HG03469 (cell line): Measurements from ENCODE around the gene FYN.

Experiments used
- ATAC-seq: cut with Tn5 transposase; IDR thresholded peaks from one replicate; pipeline ENCODE4 v1.9.1; 2021; ENCODE audit warnings: mild to moderate bottlenecking, moderate library complexity, moderate number of reproducible peaks; ENCODE audit not compliant: unreplicated experiment

The FYN gene

DNA sequence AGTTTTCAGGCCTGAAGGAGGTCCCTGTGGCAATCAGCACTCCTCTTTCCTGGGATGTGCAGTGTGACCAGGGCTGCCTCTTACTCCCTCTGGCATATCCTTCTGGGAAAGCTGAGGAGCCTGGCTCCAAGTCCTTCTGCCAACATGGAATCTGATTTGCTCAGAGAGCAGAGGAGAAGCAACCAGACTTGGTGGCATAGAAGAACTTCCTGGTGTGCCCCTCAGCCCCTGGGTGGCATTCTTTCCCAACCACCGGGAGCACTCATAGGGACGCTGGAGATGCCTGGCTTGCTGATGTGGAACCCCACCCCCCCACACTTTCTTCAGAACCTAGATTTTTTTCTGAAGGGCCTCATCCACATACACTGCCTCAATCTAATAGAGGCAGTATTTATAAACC is 160.0 kb downstream of the FYN start:
- no peak for ATAC-seq

DNA sequence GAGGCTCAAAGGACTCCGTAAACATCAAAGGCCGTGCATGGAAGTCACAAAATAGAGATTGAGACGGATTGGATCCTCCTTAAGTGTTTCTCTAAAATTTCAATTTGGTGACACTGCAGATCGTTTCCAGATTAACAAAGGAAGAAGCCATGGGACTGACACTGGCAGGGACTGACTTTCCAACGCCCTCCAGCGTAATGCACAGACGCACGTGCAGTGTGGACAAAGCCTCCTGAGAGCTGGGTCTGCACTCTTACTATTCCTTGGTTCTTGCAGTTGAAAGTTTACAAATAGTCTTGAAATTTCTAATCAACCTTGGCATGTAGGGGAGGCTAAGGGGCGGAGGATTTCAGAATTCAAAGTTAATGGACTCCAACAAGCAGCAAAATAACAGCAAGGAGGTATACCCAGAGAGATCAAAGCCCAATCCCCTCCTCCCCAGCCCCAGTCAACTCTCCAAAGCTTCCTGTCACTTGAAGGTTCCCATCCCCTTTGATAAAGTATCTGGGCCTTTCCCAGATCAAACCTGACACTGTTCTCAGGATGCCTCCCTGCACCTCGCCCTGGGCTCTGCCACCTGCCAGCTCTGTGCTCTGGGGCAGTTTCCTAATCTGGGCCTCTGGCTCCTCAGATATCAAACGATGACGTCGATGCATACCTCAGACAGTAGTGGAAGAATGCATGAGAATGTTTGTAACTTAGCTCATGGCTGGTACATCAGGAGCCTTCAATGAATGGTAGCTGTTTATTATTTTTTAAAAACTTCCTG is 161.1 kb downstream of the FYN start:
- no peak for ATAC-seq

DNA sequence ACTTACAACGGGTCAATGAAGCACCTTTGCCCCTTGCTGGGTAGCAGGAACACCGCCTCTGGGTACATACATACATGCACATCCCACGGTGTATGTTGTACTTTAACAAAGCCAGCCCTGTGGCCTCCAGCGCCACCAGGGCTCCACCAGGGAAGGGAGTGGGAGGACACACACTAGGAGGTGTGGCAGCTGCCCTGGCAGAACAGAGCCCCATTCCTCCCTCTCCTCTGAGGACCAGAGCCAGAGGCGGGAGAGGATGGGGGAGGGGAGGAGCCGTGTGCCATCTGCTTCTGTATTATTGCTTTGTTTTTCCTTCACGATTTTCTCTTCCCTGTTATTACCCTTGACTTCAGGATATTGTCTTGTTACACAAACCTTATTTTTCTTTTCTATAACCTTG is 161.8 kb downstream of the FYN start:
- ATAC-seq, result no peak

- no peak for ATAC-seq
Measured at GRCh38 chr6:111710911-111711310, 162.3 kb downstream of the FYN start.

DNA sequence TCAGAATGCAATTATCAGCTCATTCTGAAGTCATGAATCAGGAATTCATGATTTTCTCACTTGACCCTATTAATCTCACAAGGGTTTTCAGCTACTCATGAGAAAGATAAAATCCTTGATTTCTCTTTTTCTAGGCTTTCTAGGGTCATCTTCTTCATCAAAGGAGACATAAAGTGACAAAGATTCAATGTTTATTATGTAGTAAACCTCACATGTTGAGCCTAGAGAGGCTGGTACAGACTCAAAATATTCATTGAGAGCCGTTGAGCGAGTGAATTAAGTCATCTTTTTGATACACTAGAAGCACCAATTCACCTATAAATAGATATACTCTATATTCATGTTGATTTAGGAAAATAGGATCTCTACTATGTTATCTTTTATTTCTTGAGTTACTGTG is 162.8 kb downstream of the FYN start:
- ATAC-seq, result no peak

- ATAC-seq, result peak; percentile 82
Measured at GRCh38 chr6:111709615-111710398, 163.4 kb downstream of the FYN start.

GRCh38 chr6:111709201-111709600 is 164.1 kb downstream of the FYN start:
- no peak for ATAC-seq

DNA sequence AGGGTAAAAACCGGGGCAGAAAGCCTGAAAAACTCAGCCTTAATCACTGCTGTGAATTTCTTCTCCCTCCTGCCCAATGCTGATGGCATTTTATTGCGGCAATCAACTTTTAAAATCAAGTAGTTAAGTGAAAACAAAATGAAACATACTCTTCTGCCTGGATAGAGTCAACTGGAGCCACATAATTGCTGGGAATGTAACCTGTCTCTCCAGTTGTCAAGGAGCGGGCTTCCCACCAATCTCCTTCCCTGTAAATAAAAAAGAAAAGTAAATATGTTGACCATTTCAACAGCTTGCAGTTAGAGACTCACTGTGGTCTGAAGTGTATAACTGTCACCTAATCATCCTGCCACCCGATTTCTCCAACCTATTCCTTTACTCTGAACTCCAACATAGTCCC is 165.5 kb downstream of the FYN start:
- ATAC-seq, result no peak

GRCh38 chr6:111706841-111707391 is 166.3 kb downstream of the FYN start:
- no peak for ATAC-seq

DNA sequence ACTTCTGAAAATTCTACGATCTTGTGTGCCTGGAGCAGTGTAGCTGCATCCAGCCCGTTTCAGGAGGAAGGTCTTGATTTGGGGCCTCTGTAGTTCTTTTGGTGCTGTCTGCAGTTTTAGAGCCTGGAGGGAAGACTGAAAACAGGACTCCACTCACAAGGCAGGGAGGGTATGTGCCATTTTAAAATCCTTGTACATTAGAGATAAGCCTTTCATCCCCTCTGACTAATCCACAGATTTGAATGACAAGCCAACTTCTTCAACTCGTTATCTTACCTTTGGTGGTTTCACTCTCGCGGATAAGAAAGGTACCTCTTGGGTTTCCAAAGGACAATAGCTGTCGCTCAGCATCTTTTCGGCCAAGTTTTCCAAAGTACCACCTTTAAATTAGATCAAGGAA is 169.5 kb downstream of the FYN start:
- no peak for ATAC-seq

DNA sequence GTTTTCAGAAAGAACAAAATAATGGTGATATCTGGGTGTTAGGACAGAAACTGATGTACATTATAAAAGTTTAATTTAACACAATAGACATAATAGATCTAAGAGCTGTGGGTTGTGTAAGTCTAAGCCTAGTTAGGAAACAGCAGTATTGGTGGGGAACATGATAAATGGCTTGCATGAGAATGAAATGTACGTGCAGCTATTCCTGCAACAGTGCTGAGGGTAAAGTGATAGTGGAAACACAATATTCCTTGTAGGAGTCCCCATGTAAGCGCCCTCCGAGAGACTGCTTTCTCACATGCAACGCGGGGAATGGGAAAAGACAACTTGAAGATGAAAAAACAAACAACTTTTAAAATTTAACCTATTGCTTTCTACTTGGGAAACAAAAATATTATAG is 171.0 kb downstream of the FYN start:
- ATAC-seq, result no peak

- no peak for ATAC-seq
Measured at GRCh38 chr6:111701146-111701545, 172.1 kb downstream of the FYN start.

- ATAC-seq, result no peak
Measured at GRCh38 chr6:111700135-111700690, 173.0 kb downstream of the FYN start.

GRCh38 chr6:111699123-111699522 is 174.1 kb downstream of the FYN start:
- no peak for ATAC-seq

GRCh38 chr6:111696814-111697213 is 176.4 kb downstream of the FYN start:
- ATAC-seq, result no peak

GRCh38 chr6:111692327-111693164 is 180.7 kb downstream of the FYN start:
- no peak for ATAC-seq

DNA sequence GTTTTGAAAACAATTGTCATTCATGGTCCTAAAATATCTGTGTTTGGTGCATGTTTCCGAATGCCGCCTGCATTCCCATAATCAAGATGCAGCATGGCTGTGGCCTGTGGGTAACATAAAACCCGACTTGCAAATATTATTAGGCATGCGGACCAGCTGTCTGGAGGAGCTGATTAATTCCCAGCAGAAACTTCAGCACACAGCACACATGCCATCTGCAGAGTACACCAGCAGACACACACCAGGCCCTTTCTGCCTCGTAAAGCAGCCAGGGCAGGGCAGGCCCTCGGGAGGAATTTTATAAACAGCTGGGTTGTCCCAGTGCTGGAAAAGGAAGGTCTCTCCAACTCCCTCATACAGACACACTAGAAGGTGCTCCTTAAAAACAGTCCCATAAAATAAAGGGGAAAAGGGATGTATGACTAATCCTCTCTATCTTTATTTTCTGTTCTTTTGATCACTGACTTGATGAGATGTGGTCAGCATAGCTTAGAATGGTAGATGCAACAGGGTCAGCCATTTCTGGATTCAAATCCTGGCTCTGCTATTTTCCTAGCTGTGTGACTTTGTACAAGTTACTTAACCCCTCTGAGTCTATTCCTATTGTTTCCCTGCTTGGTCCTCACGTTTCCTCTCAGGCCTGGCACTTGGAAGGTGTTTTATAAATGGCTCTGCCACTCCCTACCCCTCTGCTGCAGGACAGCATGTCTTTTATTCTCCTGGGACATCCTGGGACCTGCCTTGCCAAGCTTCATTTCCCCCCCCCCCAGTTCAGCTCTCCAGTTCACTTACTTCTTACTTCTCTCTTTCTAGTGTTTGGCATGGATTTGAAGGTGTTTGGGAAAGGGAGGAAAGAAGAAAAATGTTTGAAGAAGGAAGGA is 181.7 kb downstream of the FYN start:
- no peak for ATAC-seq

- ATAC-seq, result no peak
Measured at GRCh38 chr6:111689946-111690345, 183.3 kb downstream of the FYN start.

- no peak for ATAC-seq
Measured at GRCh38 chr6:111689419-111689818, 183.8 kb downstream of the FYN start.

- no peak for ATAC-seq
Measured at GRCh38 chr6:111688331-111688730, 184.9 kb downstream of the FYN start.
